ENCODE results near the gene GM2A. TPM values are rescaled to one million over a fixed set of nuclear protein-coding genes. Genes with fewer than 3 reads are reported as not detected.
A peak's percentile ranks its signal among the peaks of the same experiment; 100 is the strongest.

GM2A gene
- total RNA-seq, 1 experiment from 2014 or later, result 90.2 TPM

GRCh38 chr5:151318850-151319732 lies 66.1 kb downstream of the GM2A start:
- no TSS peak for BruUV-seq (replicated peaks)
- no peak overlapping the region for H2AFZ ChIP-seq (ENCODE audit: low read length)
- ATAC-seq (peak; percentile 76), DNase-seq (peak; percentile 51)
- H4K20me1 ChIP-seq (ENCODE audit: low read length), result no peaks in the 10 kb centered on the region
- no peaks in the 10 kb centered on the region for H3K79me2 ChIP-seq (ENCODE audit: low read length)
- TF ChIP-seq, protein P1, sequence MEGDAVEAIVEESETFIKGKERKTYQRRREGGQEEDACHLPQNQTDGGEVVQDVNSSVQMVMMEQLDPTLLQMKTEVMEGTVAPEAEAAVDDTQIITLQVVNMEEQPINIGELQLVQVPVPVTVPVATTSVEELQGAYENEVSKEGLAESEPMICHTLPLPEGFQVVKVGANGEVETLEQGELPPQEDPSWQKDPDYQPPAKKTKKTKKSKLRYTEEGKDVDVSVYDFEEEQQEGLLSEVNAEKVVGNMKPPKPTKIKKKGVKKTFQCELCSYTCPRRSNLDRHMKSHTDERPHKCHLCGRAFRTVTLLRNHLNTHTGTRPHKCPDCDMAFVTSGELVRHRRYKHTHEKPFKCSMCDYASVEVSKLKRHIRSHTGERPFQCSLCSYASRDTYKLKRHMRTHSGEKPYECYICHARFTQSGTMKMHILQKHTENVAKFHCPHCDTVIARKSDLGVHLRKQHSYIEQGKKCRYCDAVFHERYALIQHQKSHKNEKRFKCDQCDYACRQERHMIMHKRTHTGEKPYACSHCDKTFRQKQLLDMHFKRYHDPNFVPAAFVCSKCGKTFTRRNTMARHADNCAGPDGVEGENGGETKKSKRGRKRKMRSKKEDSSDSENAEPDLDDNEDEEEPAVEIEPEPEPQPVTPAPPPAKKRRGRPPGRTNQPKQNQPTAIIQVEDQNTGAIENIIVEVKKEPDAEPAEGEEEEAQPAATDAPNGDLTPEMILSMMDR (conservative IDR thresholded peaks at IDR 0.05; ENCODE audit: low read depth, low read length), result peak; percentile 53; the same call in 1 of the 2 replicates
- TF ChIP-seq EZH2 (IDR thresholded peaks at IDR 0.05; ENCODE audit: low read length, unreplicated experiment), result no peak
- no peaks in the 10 kb centered on the region for H3F3A ChIP-seq (ENCODE audit: low read length, unreplicated experiment)
- H3K27me3 ChIP-seq (ENCODE audit: low read length), result no peaks in the 10 kb centered on the region
- ChIA-PET CTCF (interaction anchor here (0.6 to 1.1 kb wide), 2 partner anchors 67 to 138 kb away, joined by 3 to 12 read pairs; no protein-coding TSS in a partner anchor), POLR2A (ENCODE audit: unreplicated experiment) (no interaction called here)
- intact Hi-C loops (cut with micrococcal nuclease), result loop anchor here (2.0 to 5.0 kb wide), 5 partner anchors 47 to 334 kb away; partner anchors contain the start of gene GM2A
- H3K4me1 ChIP-seq (ENCODE audit: insufficient read depth, low read length), result no peaks in the 10 kb centered on the region
- no peaks in the 10 kb centered on the region for H3K9me3 ChIP-seq (ENCODE audit: low read length)
- H3K4me2 ChIP-seq (ENCODE audit: low read length), result no peak overlapping the region
- no peak overlapping the region for H3K4me3 ChIP-seq (ENCODE audit: low read length)
- H3K27ac ChIP-seq (ENCODE audit: low read length), result no peak overlapping the region
- H3K9me2 ChIP-seq (replicated peaks; ENCODE audit: low read length), result no peaks in the 10 kb centered on the region
- H3K9ac ChIP-seq (ENCODE audit: low read length), result no peak overlapping the region
- H3K36me3 ChIP-seq (ENCODE audit: low read depth, low read length), result no peaks in the 10 kb centered on the region

Other genes starting within 250 kb of the GM2A start
- not detected in 2 replicates for gene GPX3, start 232.6 kb upstream of the GM2A start, total RNA-seq (2014; rRNA removed)
- gene TNIP1, start 172.2 kb upstream of the GM2A start, total RNA-seq (2014; rRNA removed), result 90.0 and 139 TPM in 2 replicates
- 122 and 131 TPM in 2 replicates for gene ANXA6, start 95.4 kb upstream of the GM2A start, total RNA-seq (2014; rRNA removed)
- gene CCDC69, start 29.1 kb upstream of the GM2A start, total RNA-seq (2014; rRNA removed), result 19.2 and 26.4 TPM in 2 replicates
- gene SLC36A3, start 50.6 kb downstream of the GM2A start, total RNA-seq (2014; rRNA removed), result not detected in 2 replicates
- not detected in 2 replicates for gene SLC36A2, start 94.4 kb downstream of the GM2A start, total RNA-seq (2014; rRNA removed)
- 3.6 and 5.7 TPM in 2 replicates for gene SLC36A1, start 194.4 kb downstream of the GM2A start, total RNA-seq (2014; rRNA removed)